CD14-positive monocyte (primary cell): ENCODE data around the gene PLPP6. TPM values are rescaled to one million over a fixed set of nuclear protein-coding genes. Genes with fewer than 3 reads are reported as not detected.

Experiments used
- DNase-seq, 3 donors: peaks; one replicate each; pipeline ENCODE4 v3.0.0-alpha.2; 2011 to 2022
- H2AFZ ChIP-seq: 2 replicates; pipeline ENCODE4 v1.6.0; 2012; ENCODE audit warnings: mild to moderate bottlenecking, low read depth, low read length, inconsistent platforms; ENCODE audit not compliant: insufficient read depth, poor library complexity, severe bottlenecking
- H3K27ac ChIP-seq, 2 donors: 1 replicate in 1 of 2; 2 replicates in 1 of 2; pipeline ENCODE4 v1.5.1; 2012 to 2013; ENCODE audit warnings: low read length in 2 of 2, control low read depth in 1 of 2, inconsistent platforms in 1 of 2, low read depth in 1 of 2, mild to moderate bottlenecking in 1 of 2
- H3K27me3 ChIP-seq, 2 donors: one replicate each; pipeline versions ENCODE4 v1.6.0 to v1.6.1; 2011 to 2013; ENCODE audit warnings: low read length in 2 of 2; ENCODE audit not compliant: control insufficient read depth in 2 of 2, insufficient read depth in 2 of 2
- H3K36me3 ChIP-seq, 2 donors: replicated peaks in 1 of 2; 1 replicate in 1 of 2; 2 replicates in 1 of 2; pipeline versions ENCODE4 v1.5.1 to v1.6.1; 2012 to 2013; ENCODE audit warnings: low read length in 2 of 2, control low read depth in 1 of 2, inconsistent platforms in 1 of 2, mild to moderate bottlenecking in 1 of 2; ENCODE audit not compliant: insufficient read depth in 2 of 2, control insufficient read depth in 1 of 2
- H3K4me1 ChIP-seq, 2 donors: 1 replicate in 1 of 2; 2 replicates in 1 of 2; pipeline versions ENCODE4 v1.5.1 to v1.6.1; 2012 to 2013; ENCODE audit warnings: low read length in 2 of 2, control low read depth in 1 of 2, inconsistent platforms in 1 of 2, mild to moderate bottlenecking in 1 of 2, moderate library complexity in 1 of 2; ENCODE audit not compliant: insufficient read depth in 2 of 2, control insufficient read depth in 1 of 2
- H3K4me2 ChIP-seq: replicated peaks from 2 replicates; pipeline ENCODE3; 2012; ENCODE audit warnings: low read length, moderate library complexity, mild to moderate bottlenecking; ENCODE audit not compliant: poor library complexity, severe bottlenecking; ENCODE audit errors: extremely low read depth
- H3K4me3 ChIP-seq, 3 experiments: fragments of 200-600 bp in 1 of 3; sonication (generic) in 1 of 3; replicated peaks in 1 of 3; 1 replicate in 2 of 3; 2 replicates in 1 of 3; pipeline ENCODE4 v1.5.1; 2011 to 2013; ENCODE audit warnings: low read length in 3 of 3, mild to moderate bottlenecking in 3 of 3, control low read depth in 2 of 3, low read depth in 2 of 3, inconsistent platforms in 1 of 3, moderate library complexity in 1 of 3
- H3K79me2 ChIP-seq: 2 replicates; pipeline ENCODE4 v1.6.0; 2012; ENCODE audit warnings: mild to moderate bottlenecking, control low read depth, inconsistent platforms, low read length, moderate library complexity; ENCODE audit not compliant: insufficient read depth
- H3K9ac ChIP-seq: 2 replicates; pipeline ENCODE4 v1.6.0; 2017; ENCODE audit warnings: low read length, mild to moderate bottlenecking; ENCODE audit not compliant: insufficient read depth, poor library complexity, severe bottlenecking
- H3K9me3 ChIP-seq, 2 donors: replicated peaks in 1 of 2; 1 replicate in 1 of 2; 2 replicates in 1 of 2; pipeline versions ENCODE4 v1.5.1 to v1.6.1; 2012 to 2013; ENCODE audit warnings: low read length in 2 of 2, control low read depth in 1 of 2; ENCODE audit not compliant: control insufficient read depth in 1 of 2, insufficient read depth in 1 of 2
- H4K20me1 ChIP-seq: 2 replicates; pipeline ENCODE4 v1.6.0; 2012; ENCODE audit warnings: mild to moderate bottlenecking, low read length, control low read depth, moderate library complexity; ENCODE audit not compliant: insufficient read depth
- H3K27ac Mint-ChIP-seq, 7 donors: one replicate each; pipeline ENCODE4 v1.8.0; 2020; ENCODE audit warnings: mild to moderate bottlenecking in 7 of 7, mixed read lengths in 7 of 7, moderate library complexity in 6 of 7, inconsistent platforms in 2 of 7
- H3K27me3 Mint-ChIP-seq, 3 donors: one replicate each; pipeline ENCODE4 v1.8.0; 2021 to 2022; ENCODE audit warnings: low read depth in 3 of 3, mild to moderate bottlenecking in 3 of 3, mixed read lengths in 3 of 3, moderate library complexity in 3 of 3, inconsistent platforms in 1 of 3
- H3K36me3 Mint-ChIP-seq, 2 donors: one replicate each; pipeline ENCODE4 v1.8.0; 2020; ENCODE audit warnings: mixed read lengths in 2 of 2, inconsistent platforms in 1 of 2, mild to moderate bottlenecking in 1 of 2
- H3K4me1 Mint-ChIP-seq: one replicate; pipeline ENCODE4 v1.8.0; 2020; ENCODE audit warnings: mild to moderate bottlenecking, mixed read lengths
- H3K4me3 Mint-ChIP-seq, 2 donors: one replicate each; pipeline ENCODE4 v1.8.0; 2020; ENCODE audit warnings: mild to moderate bottlenecking in 2 of 2, mixed read lengths in 2 of 2, moderate library complexity in 1 of 2
- H3K9me3 Mint-ChIP-seq, 7 donors: one replicate each; pipeline ENCODE4 v1.8.0; 2020 to 2022; ENCODE audit warnings: mixed read lengths in 7 of 7, mild to moderate bottlenecking in 6 of 7, moderate library complexity in 6 of 7, inconsistent platforms in 2 of 7
- CTCF ChIP-seq: fragments of 200-600 bp; IDR thresholded peaks from one replicate; pipeline ENCODE4 v1.8.0; 2022; ENCODE audit warnings: antibody characterized with exemption, mild to moderate bottlenecking
- WGBS: methylation state at CpG from one replicate; pipeline ENCODE4 v1.1.5; 2013; ENCODE audit warnings: missing lambda C conversion rate; ENCODE audit not compliant: insufficient coverage; 5-methylcytosine and 5-hydroxymethylcytosine counted together
- intact Hi-C, 2 donors: fragments of 100-400 bp; cut with micrococcal nuclease; formaldehyde crosslinking; loops; one replicate each; pipeline versions ENCODE4 v1.15.0 to v1.15.1; 2023
- polyA plus RNA-seq, 3 donors: library from polyadenylated mRNA; depleted of rRNA in 1 of 3; unstranded in 2 of 3; stranded (reverse) in 1 of 3; fragments of 300-500 nt in 2 of 3; fragments of >200 nt in 1 of 3; fragmentation: Illumina TruSeq in 2 of 3; gene quantifications; 1 replicate in 2 of 3; 2 replicates in 1 of 3; pipeline ENCODE4 v1.2.3, GENCODE V29; 2012 to 2021

Gene PLPP6
- polyA plus RNA-seq, 3 donors, result 1.6 to 1.8 (median 1.8) TPM

- no peak overlapping the region for H3K4me3 ChIP-seq
- intact Hi-C loops, result no loop called here
- no peaks in the 10 kb centered on the region for H3K36me3 Mint-ChIP-seq
- 87% methylated on average over 3 of the region's 4 CpGs for WGBS
- H3K27me3 Mint-ChIP-seq, result peaks cover 2 to 13% (median 2%) of the 10 kb centered on the region in 3 donors
- DNase-seq, result no peak
- no peak overlapping the region for H2AFZ ChIP-seq
- H3K27ac ChIP-seq, result no peak overlapping the region
- H3K27me3 ChIP-seq, result peaks cover 0 to 2% of the 10 kb centered on the region in 2 donors
- H3K36me3 ChIP-seq, result no peaks in the 10 kb centered on the region
- peaks cover 0 to 4% (median 0%) of the 10 kb centered on the region in 7 donors for H3K9me3 Mint-ChIP-seq
- H3K4me1 Mint-ChIP-seq, result peaks cover 4% of the 10 kb centered on the region
- no peaks in the 10 kb centered on the region for H4K20me1 ChIP-seq
- H3K9ac ChIP-seq, result no peak overlapping the region
- no peaks in the 10 kb centered on the region for H3K9me3 ChIP-seq
- TF ChIP-seq CTCF, result no peak
- no peak overlapping the region for H3K27ac Mint-ChIP-seq
- H3K4me1 ChIP-seq, result no peaks in the 10 kb centered on the region
- no peaks in the 10 kb centered on the region for H3K79me2 ChIP-seq
- no peak overlapping the region for H3K4me3 Mint-ChIP-seq
- no peak overlapping the region for H3K4me2 ChIP-seq
These were observed 46.8 kb upstream of the PLPP6 start for GRCh38 chr9:4615251-4615650.

- intact Hi-C loops, result no loop called here
These were observed 46.3 kb upstream of the PLPP6 start for GRCh38 chr9:4615778-4616177.

More at GRCh38 chr9:4615778-4616177, 46.3 kb upstream of the PLPP6 start:
- peaks cover 2 to 13% (median 2%) of the 10 kb centered on the region in 3 donors for H3K27me3 Mint-ChIP-seq
- no peak overlapping the region for H3K4me3 ChIP-seq
- H3K9me3 ChIP-seq, result no peaks in the 10 kb centered on the region
- no peak for DNase-seq
- H3K9me3 Mint-ChIP-seq, result peaks cover 0 to 4% (median 0%) of the 10 kb centered on the region in 7 donors
- H3K36me3 ChIP-seq, result no peaks in the 10 kb centered on the region
- no peak overlapping the region for H3K4me2 ChIP-seq
- H3K27ac ChIP-seq, result no peak overlapping the region
- no peak overlapping the region for H2AFZ ChIP-seq
- H3K9ac ChIP-seq, result no peak overlapping the region
- peaks cover 0 to 2% of the 10 kb centered on the region in 2 donors for H3K27me3 ChIP-seq
- H3K4me1 Mint-ChIP-seq, result peaks cover 5% of the 10 kb centered on the region
- H3K79me2 ChIP-seq, result no peaks in the 10 kb centered on the region
- 88% methylated on average over 1 of the region's 5 CpGs for WGBS
- H3K4me1 ChIP-seq, result no peaks in the 10 kb centered on the region
- no peak for TF ChIP-seq CTCF
- H3K27ac Mint-ChIP-seq, result no peak overlapping the region
- H3K4me3 Mint-ChIP-seq, result no peak overlapping the region
- no peaks in the 10 kb centered on the region for H4K20me1 ChIP-seq
- no peaks in the 10 kb centered on the region for H3K36me3 Mint-ChIP-seq
